ENCODE data around the gene DOCK4.

DOCK4 gene

DNA sequence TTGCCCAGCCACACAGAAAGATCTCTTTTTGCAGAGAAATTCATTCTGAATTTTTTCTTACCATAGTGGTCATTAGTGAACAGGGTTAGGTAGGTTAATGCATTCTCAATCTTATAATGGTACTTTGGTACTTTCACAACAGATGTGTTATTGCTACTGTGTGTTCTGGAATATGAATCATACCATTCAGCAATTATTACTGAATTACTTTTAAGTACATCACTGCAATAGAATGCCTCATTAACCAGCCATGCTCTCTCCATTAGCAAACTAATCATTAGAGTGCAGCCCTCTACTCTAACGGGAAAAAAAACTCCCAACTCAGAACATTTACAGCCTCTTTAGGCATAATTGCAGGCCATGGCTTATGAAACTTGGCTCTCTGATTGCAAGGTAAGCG, 102.1 kb downstream of the DOCK4 start:
- no peaks in the 10 kb centered on the region for H3K9me3 ChIP-seq (ENCODE audit: control insufficient read depth, insufficient read depth, low read length)
- H3K4me1 ChIP-seq (ENCODE audit: control insufficient read depth, insufficient read depth, low read length) = peaks cover 8% of the 10 kb centered on the region
- no peak overlapping the region for H3K27ac ChIP-seq (ENCODE audit: low read depth, low read length)
- H3K9ac ChIP-seq (ENCODE audit: low read depth, low read length) = no peak overlapping the region
- no peaks in the 10 kb centered on the region for H3K27me3 ChIP-seq (ENCODE audit: control insufficient read depth, insufficient read depth, low read length)
- H3K4me3 ChIP-seq (ENCODE audit: low read depth, low read length) = no peak overlapping the region
- H3K36me3 ChIP-seq (ENCODE audit: control insufficient read depth, insufficient read depth, low read length) = no peaks in the 10 kb centered on the region

DNA sequence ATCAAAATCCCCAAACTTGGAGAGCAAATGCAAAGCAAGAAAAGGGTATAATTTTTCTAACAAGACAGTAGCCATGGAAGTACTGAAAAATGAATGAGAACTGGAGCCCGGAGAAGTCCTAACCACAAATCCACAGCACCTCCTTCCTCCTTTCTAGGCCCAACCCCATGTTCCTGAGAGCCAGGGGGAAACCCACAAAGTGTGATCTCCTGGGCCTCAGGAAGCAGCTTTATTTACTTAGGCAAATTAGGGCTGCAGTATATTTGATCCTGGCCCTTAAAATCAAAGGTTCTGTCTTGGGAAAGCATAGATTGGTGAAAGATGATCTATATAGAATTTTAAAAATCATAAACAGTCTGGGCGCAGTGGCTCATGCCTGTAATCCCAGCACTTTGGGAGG, 103.0 kb downstream of the DOCK4 start:
- Histone ChIP-seq H3K36me3 (ENCODE audit: control insufficient read depth, insufficient read depth, low read length) (no peaks in the 10 kb centered on the region), H3K27me3 (ENCODE audit: control insufficient read depth, insufficient read depth, low read length) (no peaks in the 10 kb centered on the region), H3K4me3 (ENCODE audit: low read depth, low read length) (no peak overlapping the region), H3K9ac (ENCODE audit: low read depth, low read length) (no peak overlapping the region), H3K9me3 (ENCODE audit: control insufficient read depth, insufficient read depth, low read length) (no peaks in the 10 kb centered on the region), H3K4me1 (ENCODE audit: control insufficient read depth, insufficient read depth, low read length) (peaks cover 7% of the 10 kb centered on the region), H3K27ac (ENCODE audit: low read depth, low read length) (no peak overlapping the region)

DNA sequence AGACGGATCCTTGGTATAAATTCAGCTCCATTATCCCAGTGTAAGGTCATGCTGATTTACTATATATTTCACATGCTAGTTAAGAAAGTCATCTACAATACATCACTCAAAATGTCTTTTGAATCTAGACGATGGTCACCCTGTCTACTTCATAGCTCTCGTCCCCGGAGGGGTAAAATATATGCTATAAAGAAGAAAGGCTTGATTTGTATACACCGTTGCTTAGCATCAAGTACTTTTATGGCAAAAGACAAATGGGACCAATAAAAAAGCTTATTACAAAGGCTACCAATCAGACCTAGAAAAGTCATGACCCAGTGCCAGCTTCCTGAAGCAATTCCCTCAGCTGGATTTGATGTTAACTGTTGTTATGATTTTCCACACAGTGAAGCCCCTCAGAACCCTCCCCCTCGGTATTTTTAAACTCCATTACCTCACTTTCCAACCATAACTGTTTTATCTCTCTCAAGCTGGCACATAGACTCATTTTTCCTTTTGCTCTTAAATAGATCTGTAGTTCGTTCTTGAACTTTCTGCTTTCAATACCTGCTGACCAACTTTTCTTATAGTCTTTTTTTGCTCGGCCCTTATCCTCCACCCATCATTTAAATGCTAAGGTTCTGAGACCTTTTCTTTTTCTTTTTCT, 104.9 kb downstream of the DOCK4 start:
- no peak overlapping the region for H3K9ac ChIP-seq (ENCODE audit: low read depth, low read length)
- H3K36me3 ChIP-seq (ENCODE audit: control insufficient read depth, insufficient read depth, low read length) = no peaks in the 10 kb centered on the region
- peaks cover 7% of the 10 kb centered on the region for H3K4me1 ChIP-seq (ENCODE audit: control insufficient read depth, insufficient read depth, low read length)
- no peak overlapping the region for H3K4me3 ChIP-seq (ENCODE audit: low read depth, low read length)
- H3K9me3 ChIP-seq (ENCODE audit: control insufficient read depth, insufficient read depth, low read length) = no peaks in the 10 kb centered on the region
- no peak overlapping the region for H3K27ac ChIP-seq (ENCODE audit: low read depth, low read length)
- no peaks in the 10 kb centered on the region for H3K27me3 ChIP-seq (ENCODE audit: control insufficient read depth, insufficient read depth, low read length)

DNA sequence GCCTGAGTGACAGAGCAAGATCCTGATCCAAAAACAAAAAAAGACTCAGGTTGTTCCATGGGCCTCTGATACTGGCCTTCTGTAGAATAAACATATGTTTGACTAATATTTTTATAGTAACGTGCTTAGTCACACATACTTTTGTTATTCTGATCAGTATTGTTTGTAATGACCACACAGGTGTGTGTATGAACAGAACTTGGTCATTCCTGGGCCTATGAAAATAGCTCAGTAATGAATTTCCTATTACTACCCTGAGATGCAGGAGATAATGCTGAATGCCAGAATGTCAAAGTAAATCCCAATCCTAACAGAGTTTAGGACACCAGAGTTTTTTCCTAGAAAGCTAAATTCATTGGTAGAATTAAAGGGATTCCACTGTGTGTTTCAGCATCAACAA, 108.7 kb downstream of the DOCK4 start:
- Histone ChIP-seq H3K4me3 (ENCODE audit: low read depth, low read length) (no peak overlapping the region), H3K27ac (ENCODE audit: low read depth, low read length) (no peak overlapping the region), H3K4me1 (ENCODE audit: control insufficient read depth, insufficient read depth, low read length) (0 out of 2 replicates have a peak, but pooled peaks cover 2% of the 10 kb centered on the region)

DNA sequence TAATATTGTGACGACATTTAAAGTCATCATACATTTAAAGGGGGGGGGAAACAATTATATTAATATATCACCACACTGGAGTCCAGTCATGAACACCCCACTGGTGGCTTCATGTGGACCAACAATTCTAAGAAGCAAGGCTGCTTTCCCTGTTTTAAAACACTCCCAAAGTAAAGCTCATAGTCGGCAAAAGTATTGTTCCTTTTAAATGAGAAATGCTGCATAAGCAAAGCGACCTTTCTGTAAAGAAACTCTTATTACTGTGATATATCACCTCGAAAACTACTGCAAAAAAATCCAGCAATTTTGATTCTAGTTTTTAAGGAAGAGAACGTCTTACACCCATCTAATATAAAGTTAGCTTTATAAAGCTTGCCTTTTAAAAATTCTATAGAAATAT, 112.8 kb downstream of the DOCK4 start:
- H3K4me1 ChIP-seq (ENCODE audit: control insufficient read depth, insufficient read depth, low read length) = 0 out of 2 replicates have a peak, but pooled peaks cover 2% of the 10 kb centered on the region
- H3K27me3 ChIP-seq (ENCODE audit: control insufficient read depth, insufficient read depth, low read length) = no peaks in the 10 kb centered on the region
- H3K9me3 ChIP-seq (ENCODE audit: control insufficient read depth, insufficient read depth, low read length) = no peaks in the 10 kb centered on the region
- H3K9ac ChIP-seq (ENCODE audit: low read depth, low read length) = no peak overlapping the region
- H3K36me3 ChIP-seq (ENCODE audit: control insufficient read depth, insufficient read depth, low read length) = no peaks in the 10 kb centered on the region
- H3K27ac ChIP-seq (ENCODE audit: low read depth, low read length) = no peak overlapping the region
- H3K4me3 ChIP-seq (ENCODE audit: low read depth, low read length) = no peak overlapping the region

More for the DNA sequence above, 108.7 kb downstream of the DOCK4 start:
- H3K36me3 ChIP-seq (ENCODE audit: control insufficient read depth, insufficient read depth, low read length) = no peaks in the 10 kb centered on the region
- no peaks in the 10 kb centered on the region for H3K27me3 ChIP-seq (ENCODE audit: control insufficient read depth, insufficient read depth, low read length)
- H3K9ac ChIP-seq (ENCODE audit: low read depth, low read length) = no peak overlapping the region
- no peaks in the 10 kb centered on the region for H3K9me3 ChIP-seq (ENCODE audit: control insufficient read depth, insufficient read depth, low read length)

GRCh38 chr7:112092709-112093395, 113.3 kb downstream of the DOCK4 start:
- no peak overlapping the region for H3K4me3 ChIP-seq (ENCODE audit: low read depth, low read length)
- no peaks in the 10 kb centered on the region for H3K36me3 ChIP-seq (ENCODE audit: control insufficient read depth, insufficient read depth, low read length)

GRCh38 chr7:112092306-112092705, 113.9 kb downstream of the DOCK4 start:
- Histone ChIP-seq H3K36me3 (ENCODE audit: control insufficient read depth, insufficient read depth, low read length) (no peaks in the 10 kb centered on the region), H3K27ac (ENCODE audit: low read depth, low read length) (no peak overlapping the region), H3K4me3 (ENCODE audit: low read depth, low read length) (no peak overlapping the region), H3K9me3 (ENCODE audit: control insufficient read depth, insufficient read depth, low read length) (no peaks in the 10 kb centered on the region), H3K27me3 (ENCODE audit: control insufficient read depth, insufficient read depth, low read length) (no peaks in the 10 kb centered on the region), H3K4me1 (ENCODE audit: control insufficient read depth, insufficient read depth, low read length) (0 out of 2 replicates have a peak, but pooled peaks cover 2% of the 10 kb centered on the region), H3K9ac (ENCODE audit: low read depth, low read length) (no peak overlapping the region)

More at GRCh38 chr7:112092709-112093395, 113.3 kb downstream of the DOCK4 start:
- no peaks in the 10 kb centered on the region for H3K27me3 ChIP-seq (ENCODE audit: control insufficient read depth, insufficient read depth, low read length)
- H3K9me3 ChIP-seq (ENCODE audit: control insufficient read depth, insufficient read depth, low read length) = no peaks in the 10 kb centered on the region
- 0 out of 2 replicates have a peak, but pooled peaks cover 2% of the 10 kb centered on the region for H3K4me1 ChIP-seq (ENCODE audit: control insufficient read depth, insufficient read depth, low read length)
- H3K27ac ChIP-seq (ENCODE audit: low read depth, low read length) = no peak overlapping the region
- no peak overlapping the region for H3K9ac ChIP-seq (ENCODE audit: low read depth, low read length)

DNA sequence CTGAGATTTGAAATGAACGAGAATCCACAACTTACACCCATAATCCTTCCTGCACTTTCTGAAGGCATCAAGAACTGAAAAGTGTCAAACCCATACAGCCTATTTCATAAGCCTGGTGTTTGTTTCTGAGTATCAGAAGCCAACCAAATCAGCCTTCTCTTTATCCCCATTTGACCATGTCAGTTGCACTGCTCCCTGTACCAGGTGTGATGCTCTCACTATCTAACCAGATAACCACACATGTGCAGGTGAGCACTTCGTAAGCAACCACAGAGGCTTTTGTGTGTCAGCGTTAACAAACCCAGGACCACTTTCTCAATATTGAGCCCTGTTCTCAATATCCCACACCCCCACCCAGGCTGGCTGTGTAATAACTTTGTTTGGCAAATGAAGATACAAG, 114.4 kb downstream of the DOCK4 start:
- Histone ChIP-seq H3K4me1 (ENCODE audit: control insufficient read depth, insufficient read depth, low read length) (0 out of 2 replicates have a peak, but pooled peaks cover 2% of the 10 kb centered on the region), H3K4me3 (ENCODE audit: low read depth, low read length) (no peak overlapping the region), H3K9ac (ENCODE audit: low read depth, low read length) (no peak overlapping the region), H3K27ac (ENCODE audit: low read depth, low read length) (no peak overlapping the region), H3K27me3 (ENCODE audit: control insufficient read depth, insufficient read depth, low read length) (no peaks in the 10 kb centered on the region), H3K9me3 (ENCODE audit: control insufficient read depth, insufficient read depth, low read length) (no peaks in the 10 kb centered on the region), H3K36me3 (ENCODE audit: control insufficient read depth, insufficient read depth, low read length) (no peaks in the 10 kb centered on the region)

DNA sequence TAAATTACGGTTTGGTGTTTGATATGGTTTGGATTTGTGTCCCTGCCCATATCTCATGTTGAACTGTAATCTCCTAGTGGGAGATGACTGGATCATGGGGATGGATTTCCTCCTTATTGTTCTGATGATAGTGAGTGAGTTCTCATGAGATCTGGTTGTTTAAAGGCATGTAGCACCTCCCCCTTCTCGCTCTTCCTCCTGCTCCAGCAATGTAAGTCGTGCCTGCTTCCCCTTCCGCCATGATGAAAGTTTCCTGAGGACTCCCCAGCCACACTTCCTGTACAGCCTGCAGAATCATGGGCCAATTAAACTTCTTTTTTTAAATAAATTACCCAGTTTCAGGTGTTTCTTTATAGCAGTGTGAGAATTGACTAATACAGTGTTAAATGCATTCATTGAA, 116.6 kb downstream of the DOCK4 start:
- Histone ChIP-seq H3K4me3 (ENCODE audit: low read depth, low read length) (no peak overlapping the region), H3K27ac (ENCODE audit: low read depth, low read length) (no peak overlapping the region), H3K4me1 (ENCODE audit: control insufficient read depth, insufficient read depth, low read length) (peaks cover 6% of the 10 kb centered on the region; the same call in 1 of the 2 replicates), H3K9me3 (ENCODE audit: control insufficient read depth, insufficient read depth, low read length) (no peaks in the 10 kb centered on the region), H3K27me3 (ENCODE audit: control insufficient read depth, insufficient read depth, low read length) (no peaks in the 10 kb centered on the region), H3K9ac (ENCODE audit: low read depth, low read length) (no peak overlapping the region), H3K36me3 (ENCODE audit: control insufficient read depth, insufficient read depth, low read length) (no peaks in the 10 kb centered on the region)

- Histone ChIP-seq H3K9me3 (ENCODE audit: control insufficient read depth, insufficient read depth, low read length) (no peaks in the 10 kb centered on the region), H3K27me3 (ENCODE audit: control insufficient read depth, insufficient read depth, low read length) (no peaks in the 10 kb centered on the region), H3K9ac (ENCODE audit: low read depth, low read length) (no peak overlapping the region), H3K4me1 (ENCODE audit: control insufficient read depth, insufficient read depth, low read length) (peaks cover 10% of the 10 kb centered on the region; the same call in 1 of the 2 replicates), H3K4me3 (ENCODE audit: low read depth, low read length) (no peak overlapping the region), H3K27ac (ENCODE audit: low read depth, low read length) (no peak overlapping the region), H3K36me3 (ENCODE audit: control insufficient read depth, insufficient read depth, low read length) (no peaks in the 10 kb centered on the region)
Observed at GRCh38 chr7:112088484-112089016, 117.6 kb downstream of the DOCK4 start.
